ENCODE measurements around the gene OPCML.

GRCh38 chr11:133516845-133517244, 15.5 kb downstream of the OPCML start:
- TF ChIP-seq CTCF (conservative IDR thresholded peaks at IDR 0.05) (no peak), EZH2 (IDR thresholded peaks at IDR 0.05; ENCODE audit: low read depth) (no peak)

Data from PC-9 (cell line).